ENCODE measurements around the gene ZNF580. TPM values are rescaled to one million over a fixed set of nuclear protein-coding genes. Genes with fewer than 3 reads are reported as not detected.

ZNF580 gene
- total and polyA plus RNA-seq, 2 of the 8 experiments (the other 6 are each of a cell fraction or from before 2014, with no cell fraction given): 12.0 to 24.6 TPM

- POLR2A ChIA-PET (ENCODE audit: partially characterized antibody): interaction anchor here (0.7 to 8.8 kb wide), 7 partner anchors 9 to 33 kb away, joined by 3 to 96 read pairs (median 4); partner anchors contain the start of genes CCDC106, U2AF2, ZNF581 and ZNF784
- CTCF ChIA-PET (ENCODE audit: partially characterized antibody): interaction anchor here (0.7 to 3.8 kb wide), 6 partner anchors 10 to 477 kb away, joined by 3 to 30 read pairs (median 7); partner anchors contain the start of genes CCDC106 and ZNF865
- Histone ChIP-seq H2BK20ac (ENCODE audit: low read length) (no peak overlapping the region), H4K8ac (ENCODE audit: extremely low read depth, insufficient read depth, low read length) (no peak overlapping the region), H2BK15ac (ENCODE audit: low read length) (no peak overlapping the region), H4K5ac (ENCODE audit: insufficient read length, low read depth, low read length) (no peak overlapping the region), H3K27ac (ENCODE audit: low read depth, low read length) (no peak overlapping the region), H2BK120ac (replicated peaks; ENCODE audit: low read depth, low read length) (no peak overlapping the region), H4K20me1 (replicated peaks in 1 of 2; ENCODE audit: control insufficient read depth in 1 of 2, insufficient read depth in 2 of 2, low read length in 2 of 2) (peaks cover 3 to 10% of the 10 kb centered on the region in 2 experiments), H3K36me3 (ENCODE audit: control insufficient read depth in 2 of 4, insufficient read depth in 4 of 4, low read length in 3 of 4) (no peaks in the 10 kb centered on the region), H3K18ac (ENCODE audit: extremely low read depth, low read length) (no peak overlapping the region), H3K23ac (ENCODE audit: insufficient read length) (no peak overlapping the region), H3K9me3 (ENCODE audit: insufficient read depth in 2 of 2, low read depth in 1 of 2, low read length in 1 of 2) (no peaks in the 10 kb centered on the region; a peak in 1 of 4 replicates), H3K56ac (replicated peaks; ENCODE audit: insufficient read length, low read depth, low read length) (no peak overlapping the region), H3K79me1 (ENCODE audit: low read depth, low read length) (peaks cover 13% of the 10 kb centered on the region), H3K79me2 (ENCODE audit: control insufficient read depth in 1 of 2, insufficient read depth in 2 of 2, low read length in 2 of 2) (peaks cover 4 to 25% of the 10 kb centered on the region in 2 experiments; a peak in 3 of 4 replicates), H3K23me2 (ENCODE audit: low read depth, low read length) (peaks cover 25% of the 10 kb centered on the region), H2AFZ (ENCODE audit: low read length) (no peak overlapping the region), H3K4ac (replicated peaks; ENCODE audit: insufficient read length, low read depth, low read length) (no peak overlapping the region), H3K4me1 (replicated peaks in 1 of 4; ENCODE audit: control insufficient read depth in 3 of 4, insufficient read depth in 4 of 4, low read length in 3 of 4) (peaks cover 6 to 9% (median 7%) of the 10 kb centered on the region in 4 experiments), H3K9ac (replicated peaks in 1 of 4; ENCODE audit: extremely low read depth in 1 of 4, low read depth in 3 of 4, low read length in 3 of 4) (no peak overlapping the region), H4K91ac (replicated peaks; ENCODE audit: insufficient read length, low read length) (no peak overlapping the region), H3K4me2 (ENCODE audit: insufficient read depth in 1 of 2, low read depth in 2 of 2, low read length in 2 of 2) (no peak overlapping the region), H2BK12ac (ENCODE audit: low read depth, low read length) (no peak overlapping the region), H3K4me3 (ENCODE audit: extremely low read depth in 1 of 4, insufficient read depth in 2 of 4, low read depth in 3 of 4, low read length in 4 of 4) (no peak overlapping the region), H2AK5ac (ENCODE audit: low read depth, low read length) (no peak overlapping the region), H2BK5ac (ENCODE audit: low read depth, low read length) (no peak overlapping the region), H3K27me3 (replicated peaks in 1 of 4; ENCODE audit: control insufficient read depth in 3 of 4, extremely low read depth in 1 of 4, insufficient read depth in 3 of 4, low read length in 3 of 4) (no peaks in the 10 kb centered on the region), H3K14ac (ENCODE audit: insufficient read length) (no peak overlapping the region)
- FAIRE-seq: no peak
- no peak for TF ChIP-seq CTBP2 (IDR thresholded peaks at IDR 0.05; ENCODE audit: borderline replicate concordance, insufficient read depth, insufficient read length, low read length)
- WGBS, 2 experiments (ENCODE audit: extremely low coverage in 1 of 2, insufficient coverage in 1 of 2, insufficient read length in 1 of 2, insufficient replicate concordance in 2 of 2, low coverage in 1 of 2, low lambda C conversion rate in 2 of 2, missing lambda C conversion rate in 1 of 2): 82% methylated on average over 11 of the region's 11 CpGs; no CpG with 5 or more reads in 1 of the 2 experiments
- no peak for DNase-seq (ENCODE audit: low read depth in 1 of 2, low spot score in 2 of 2)
Measured at GRCh38 chr19:55637534-55637933, 3.3 kb upstream of the ZNF580 start.

Data from H1 (cell line).